Right lobe of liver (tissue), 6 donors: Measurements from ENCODE around the gene PCDHB9. TPM values are rescaled to one million over a fixed set of nuclear protein-coding genes. Genes with fewer than 3 reads are reported as not detected.
"Not testable (repeated sequence)": the region's sequence is repeated elsewhere in the genome, so short reads cannot be mapped to it uniquely, and the experiment has no call there.

Source experiments
- ATAC-seq, 4 donors: fragments of 200-7000 bp; cut with Tn5 transposase; one replicate each; pipeline ENCODE4 v1.9.1; 2020; ENCODE audit warnings: mild to moderate bottlenecking in 4 of 4, moderate library complexity in 4 of 4
- DNase-seq, 3 donors: peaks; one replicate each; pipeline ENCODE4 v3.0.0-alpha.2; 2020
- H3K27ac ChIP-seq, 3 donors: fragments of 200-600 bp; one replicate each; pipeline ENCODE4 v1.8.0; 2022
- H3K27me3 ChIP-seq, 2 donors: fragments of 200-600 bp; one replicate each; pipeline ENCODE4 v1.8.0; 2022
- H3K36me3 ChIP-seq, 4 donors: fragments of 200-600 bp; sonication (generic) in 1 of 4; one replicate each; pipeline versions ENCODE4 v1.5.1 to v1.8.0; 2017 to 2022; ENCODE audit warnings: control low read depth in 1 of 4
- H3K4me1 ChIP-seq, 4 donors: fragments of 200-600 bp; sonication (generic) in 1 of 4; one replicate each; pipeline versions ENCODE4 v1.5.1 to v1.8.0; 2017 to 2022; ENCODE audit warnings: control low read depth in 1 of 4
- H3K4me3 ChIP-seq, 3 donors: fragments of 200-600 bp; one replicate each; pipeline ENCODE4 v1.8.0; 2022
- H3K9me3 ChIP-seq, 4 donors: fragments of 200-600 bp; sonication (generic) in 1 of 4; one replicate each; pipeline versions ENCODE4 v1.5.1 to v1.8.0; 2017 to 2022; ENCODE audit warnings: control low read depth in 1 of 4
- CTCF ChIP-seq, 4 donors: fragments of 200-600 bp in 3 of 4; fragments of 450-650 bp in 1 of 4; IDR thresholded peaks; one replicate each; pipeline versions ENCODE4 v1.5.1 to v1.8.0; 2016 to 2022; ENCODE audit warnings: antibody characterized with exemption in 4 of 4, mild to moderate bottlenecking in 2 of 4
- POLR2A ChIP-seq: fragments of 450-650 bp; IDR thresholded peaks from one replicate; pipeline ENCODE4 v1.6.1; 2017; ENCODE audit warnings: antibody characterized with exemption, mild to moderate bottlenecking
- WGBS: methylation state at CpG from one replicate; pipeline ENCODE4 v1.1.6; 2018; ENCODE audit warnings: low coverage, low lambda C conversion rate; ENCODE audit not compliant: insufficient coverage; ENCODE audit errors: missing lambda C conversion rate; 5-methylcytosine and 5-hydroxymethylcytosine counted together
- intact Hi-C, 2 donors: fragments of 100-400 bp; cut with DNase I; formaldehyde crosslinking; loops; one replicate each; pipeline versions ENCODE4 v1.11.2 to v1.14.1; 2022
- total RNA-seq, 6 experiments: library from RNA; depleted of rRNA in 2 of 6; stranded (reverse); fragments of >200 nt in 2 of 6; fragmentation: NEBNext Ultra II Directional in 3 of 6; extraction: Animal tissue kit (Norgen Biotek cat#: 25700) in 3 of 6; gene quantifications; one replicate each; pipeline versions ENCODE4 v1.1.0 to v1.2.4, GENCODE V29; 2016 to 2023
- donor health status: DM: no; HTN: yes; CAD: no.
- donor health status: DM: no; HTN: no; CAD: no.
- donor health status: DM: no; HTN: no; CAD: no.
- donor health status: DM: no; HTN: yes; CAD: no.
- donor health status: DM: no; HTN: yes; CAD: no.

PCDHB9 gene
- total RNA-seq, 6 experiments from 2014 or later: 0.07 to 0.51 (median 0.21) TPM; not detected in 1

GRCh38 chr5:141155540-141156374 is 31.2 kb upstream of the PCDHB9 start:
- WGBS: 28% methylated on average over 21 of the region's 21 CpGs
- no peaks in the 10 kb centered on the region for H3K27me3 ChIP-seq

GRCh38 chr5:141157356-141157755 is 29.6 kb upstream of the PCDHB9 start:
- 31% methylated on average over 16 of the region's 38 CpGs for WGBS

More at GRCh38 chr5:141155540-141156374, 31.2 kb upstream of the PCDHB9 start:
- H3K9me3 ChIP-seq: no peaks in the 10 kb centered on the region
- TF ChIP-seq CTCF (IDR thresholded peaks at IDR 0.05): no peak
- no peak for TF ChIP-seq POLR2A
- H3K4me3 ChIP-seq: no peak overlapping the region
- intact Hi-C loops: no loop called here
- no peaks in the 10 kb centered on the region for H3K4me1 ChIP-seq
- no peaks in the 10 kb centered on the region for H3K36me3 ChIP-seq
- DNase-seq: no peak
- H3K27ac ChIP-seq: no peak overlapping the region
- ATAC-seq: no peak

GRCh38 chr5:141157901-141158300 is 29.1 kb upstream of the PCDHB9 start:
- ATAC-seq, intact Hi-C loops, H3K36me3 ChIP-seq, H3K27me3 ChIP-seq, DNase-seq, H3K27ac ChIP-seq, H3K4me3 ChIP-seq, H3K4me1 ChIP-seq, H3K9me3 ChIP-seq: not testable (repeated sequence)
- WGBS: 20% methylated on average over 2 of the region's 28 CpGs

More at GRCh38 chr5:141157356-141157755, 29.6 kb upstream of the PCDHB9 start:
- H3K4me1 ChIP-seq, H3K9me3 ChIP-seq, intact Hi-C loops, H3K27ac ChIP-seq, H3K4me3 ChIP-seq, H3K27me3 ChIP-seq, ATAC-seq, H3K36me3 ChIP-seq, DNase-seq: not testable (repeated sequence)

- 27% methylated on average over 20 of the region's 20 CpGs for WGBS
- no peaks in the 10 kb centered on the region for H3K4me1 ChIP-seq
- no peak for ATAC-seq
- TF ChIP-seq POLR2A: no peak
- peak in 2 of 4 donors; percentile 11 to 22 for TF ChIP-seq CTCF (IDR thresholded peaks at IDR 0.05)
- intact Hi-C loops: no loop called here
- H3K4me3 ChIP-seq: no peak within 1 kb of the TSS
- no peak within 1 kb of the TSS for H3K27ac ChIP-seq
- no peaks in the 10 kb centered on the region for H3K9me3 ChIP-seq
- H3K36me3 ChIP-seq: no peaks in the 10 kb centered on the region
- H3K27me3 ChIP-seq: peaks cover 0 to 10% of the 10 kb centered on the region in 2 donors
- no peak for DNase-seq
Measured at GRCh38 chr5:141172381-141173204, 14.4 kb upstream of the PCDHB9 start, which contains the start of gene PCDHB7. PCDHB7 (plus strand) TSS chr5:141172644; CDS start chr5:141172836, 192 bp downstream.

GRCh38 chr5:141174291-141175104 is 12.5 kb upstream of the PCDHB9 start:
- not testable (repeated sequence) for H3K9me3 ChIP-seq

More at GRCh38 chr5:141174291-141175104, 12.5 kb upstream of the PCDHB9 start:
- H3K4me1 ChIP-seq, intact Hi-C loops, H3K4me3 ChIP-seq, H3K27ac ChIP-seq, DNase-seq, H3K36me3 ChIP-seq, ATAC-seq, H3K27me3 ChIP-seq: not testable (repeated sequence)
- 30% methylated on average over 29 of the region's 79 CpGs for WGBS
